HK-2 (cell line): ENCODE results near the gene BTRC.
"Not testable (repeated sequence)": the region's sequence is repeated elsewhere in the genome, so short reads cannot be mapped to it uniquely, and the experiment has no call there.

Experiments
- DNase-seq: peaks from one replicate; pipeline ENCODE4 v3.0.0-alpha.2; 2018; ENCODE audit not compliant: unreplicated experiment

Gene BTRC

DNA sequence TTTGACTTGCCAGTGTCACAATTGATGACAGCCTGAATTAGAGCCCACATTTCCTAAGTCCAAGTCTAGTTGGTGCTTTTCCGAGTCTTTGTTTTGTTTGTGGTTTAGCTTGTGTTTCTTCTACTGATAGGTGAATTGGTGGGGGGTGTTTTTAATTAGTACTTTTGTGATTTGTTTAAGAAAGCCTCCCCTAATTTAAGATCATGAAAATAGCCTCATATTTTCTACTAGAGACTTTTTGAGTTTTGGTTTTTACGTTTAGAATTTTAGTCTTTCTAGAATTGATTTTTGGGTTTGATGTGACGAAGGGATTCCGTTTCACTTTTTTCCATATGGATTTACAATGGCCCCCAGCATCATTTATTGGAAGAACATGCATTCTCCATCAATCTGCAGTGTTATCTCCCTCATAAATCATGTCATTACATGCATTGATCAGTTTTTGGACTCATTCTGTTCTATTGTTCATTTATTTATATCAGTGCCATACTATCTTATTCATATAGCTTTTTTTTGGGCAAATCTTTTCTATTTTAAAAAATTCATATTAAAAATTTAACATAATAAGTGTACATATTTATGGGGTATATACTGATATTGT is 32.8 kb downstream of the BTRC start:
- no peak for DNase-seq

DNA sequence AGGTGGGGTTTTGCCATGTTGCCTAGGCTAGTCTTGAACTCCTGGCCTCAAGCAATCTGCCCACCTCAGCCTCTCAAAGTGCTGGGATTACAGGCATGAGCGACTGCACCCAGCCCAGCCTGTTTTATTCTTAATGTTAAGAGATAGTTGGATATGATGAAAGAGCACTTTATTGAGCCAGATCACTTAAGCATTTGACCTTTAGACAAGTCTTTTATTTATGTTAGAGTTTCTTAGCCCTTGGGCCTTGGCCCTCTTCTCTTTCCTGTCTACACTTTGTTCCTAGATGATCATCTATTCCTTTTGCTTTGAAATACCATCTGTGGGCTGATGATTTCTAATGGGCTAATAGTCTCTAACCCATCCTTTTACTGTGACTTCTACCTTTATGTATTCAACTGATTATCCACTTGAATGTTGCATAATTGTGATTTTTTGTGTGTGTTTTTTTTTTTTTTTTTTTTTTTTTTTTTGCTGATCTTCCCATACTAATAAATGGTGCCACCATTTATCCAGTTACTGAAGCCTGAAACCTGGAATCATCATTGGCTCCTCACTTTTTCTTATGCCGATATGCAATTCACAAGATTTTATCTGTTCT is 34.8 kb downstream of the BTRC start:
- no peak for DNase-seq

DNA sequence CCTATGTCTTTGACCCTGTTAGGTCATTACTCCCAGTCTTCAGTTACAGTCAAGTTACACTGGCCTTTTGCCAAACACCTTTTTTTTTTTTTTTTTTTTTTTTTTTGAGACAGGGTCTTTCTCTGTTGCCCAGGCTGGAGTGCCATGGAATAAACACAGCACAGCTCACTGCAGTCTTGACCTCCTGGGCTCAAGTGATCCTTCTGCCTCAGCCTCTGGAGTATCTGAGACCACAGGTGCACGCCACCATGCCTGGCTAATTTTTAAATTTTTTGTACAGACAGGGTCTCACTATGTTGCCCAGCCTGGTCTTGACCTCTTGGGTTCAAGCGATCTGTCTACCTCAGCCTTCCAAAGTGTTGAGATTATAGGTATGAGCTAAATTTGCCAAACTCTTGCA is 35.6 kb downstream of the BTRC start:
- not testable (repeated sequence) for DNase-seq

DNA sequence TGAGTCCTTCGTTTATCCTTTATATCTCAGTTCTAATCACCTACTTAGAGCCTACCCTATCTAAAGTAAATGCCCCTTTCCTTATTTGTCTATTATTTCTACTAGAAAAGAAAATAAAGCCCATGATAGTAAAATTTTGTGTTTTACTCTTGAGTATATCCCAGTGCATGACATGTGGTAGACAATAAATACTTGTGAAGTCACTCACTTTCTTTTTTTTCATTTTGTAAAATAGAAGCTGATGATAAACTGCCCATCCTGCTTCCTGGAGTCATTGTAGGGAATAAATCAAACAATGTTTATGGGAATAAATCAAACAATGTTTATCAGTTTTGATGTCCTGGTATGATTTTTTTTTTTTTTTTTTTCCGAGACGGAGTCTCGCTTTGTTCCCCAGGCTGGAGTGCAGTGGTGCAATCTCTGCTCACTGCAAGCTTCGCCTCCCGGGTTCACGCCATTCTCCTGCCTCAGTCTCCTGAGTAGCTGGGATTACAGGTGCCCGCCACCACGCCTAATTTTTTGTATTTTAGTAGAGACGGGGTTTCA is 36.1 kb downstream of the BTRC start:
- no peak for DNase-seq

DNA sequence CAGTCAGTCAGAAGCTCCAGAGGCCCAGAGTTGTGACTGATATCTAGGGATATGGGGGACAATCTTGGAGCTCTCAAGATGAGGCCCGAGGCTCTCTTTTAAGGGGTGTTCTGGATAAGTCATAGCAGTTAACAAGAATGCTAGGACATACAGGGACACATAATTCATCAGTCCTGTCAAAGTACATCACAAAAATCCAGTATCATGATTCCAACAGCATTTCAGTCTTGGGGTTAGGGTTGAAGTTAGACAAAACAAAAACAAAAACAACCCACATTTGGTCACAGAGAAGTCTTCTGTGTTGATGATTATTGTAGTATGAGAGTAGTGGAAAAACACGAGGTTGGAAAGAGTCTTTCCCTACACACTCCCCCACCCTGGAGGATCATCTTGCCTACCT is 39.4 kb downstream of the BTRC start:
- DNase-seq: no peak

DNA sequence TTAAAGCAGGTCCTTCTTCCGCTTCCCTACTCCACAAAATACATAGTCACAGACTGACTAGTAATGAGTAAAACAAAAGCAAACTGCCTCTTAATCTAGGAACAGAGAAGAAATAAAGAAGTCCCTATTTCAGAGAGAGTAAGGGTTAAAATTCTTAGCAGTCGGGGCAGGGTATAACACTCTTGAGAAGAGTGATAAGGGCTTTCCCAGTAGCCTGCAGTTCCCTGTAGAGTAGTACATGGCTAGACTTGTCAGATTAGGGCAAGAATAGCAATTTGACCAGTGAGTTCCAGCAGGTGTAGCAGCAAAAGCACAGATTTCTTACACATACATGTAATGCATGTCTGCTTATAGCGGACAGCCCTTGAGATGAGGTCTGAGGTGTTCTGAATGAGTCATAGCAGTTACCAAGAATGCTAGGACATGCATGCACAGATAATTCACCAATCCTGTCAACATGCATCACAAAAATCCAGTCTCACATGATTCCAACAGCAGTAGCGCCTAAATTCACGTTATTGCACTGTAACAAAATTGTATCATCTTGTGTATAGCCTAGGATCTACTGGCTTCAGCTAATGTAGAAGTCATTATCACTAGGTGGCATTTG is 40.7 kb downstream of the BTRC start:
- no peak for DNase-seq

DNA sequence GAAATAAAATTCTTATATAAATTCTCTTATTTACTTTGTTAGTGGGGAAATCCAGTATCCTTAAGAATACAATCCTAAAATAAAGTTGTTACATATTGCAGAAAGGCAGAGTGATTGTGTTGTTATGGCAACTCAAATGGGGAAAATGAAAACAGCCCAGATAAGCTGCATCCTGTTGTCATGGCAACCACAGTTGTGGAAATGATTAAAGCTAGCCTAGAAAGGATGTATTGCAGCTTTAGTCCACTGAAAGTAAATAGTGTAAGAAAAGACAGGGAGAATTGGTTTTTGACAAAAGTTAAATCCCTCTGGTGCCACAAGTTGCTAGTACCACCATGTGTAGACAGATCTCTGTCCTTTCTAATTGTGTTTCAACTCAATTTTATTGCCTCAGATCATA is 43.2 kb downstream of the BTRC start:
- DNase-seq: no peak

DNA sequence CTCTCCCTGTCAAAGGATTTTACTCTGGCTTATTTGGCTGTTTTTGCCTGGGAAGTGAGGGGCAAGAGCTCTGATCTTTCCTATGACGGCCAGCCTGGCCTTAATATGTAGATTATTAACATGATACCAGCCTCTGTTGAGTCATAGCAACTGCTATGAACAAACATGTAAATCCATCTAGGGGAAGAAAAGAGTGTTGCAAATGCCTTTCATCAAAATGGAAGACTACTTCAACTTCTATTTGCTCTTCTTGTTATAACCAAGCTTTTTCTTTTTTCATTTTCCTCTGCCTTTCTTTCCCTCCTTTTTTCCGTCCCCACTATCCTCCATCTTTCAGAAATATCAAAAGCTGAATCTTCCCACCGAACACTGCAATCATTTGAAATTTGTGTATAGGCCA is 46.6 kb downstream of the BTRC start:
- peak; percentile 13 for DNase-seq

DNA sequence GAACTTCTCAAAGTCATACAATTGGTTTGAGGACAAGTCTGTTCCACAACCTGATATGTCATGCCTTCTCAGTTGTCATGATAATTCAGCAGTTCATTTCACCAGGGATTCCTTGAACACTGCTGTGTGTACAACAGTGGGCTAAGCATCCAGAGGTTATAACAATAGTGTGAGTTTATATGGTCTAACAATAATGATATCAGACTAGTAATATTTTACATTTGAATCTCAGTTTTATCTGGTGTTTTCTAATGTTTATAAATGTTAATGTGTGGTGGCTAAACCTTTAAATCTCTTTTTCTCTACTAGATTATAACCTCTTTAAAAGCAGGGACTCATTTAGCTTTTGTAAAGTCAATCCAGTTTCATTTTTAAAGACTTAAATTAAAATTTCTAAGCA is 48.7 kb downstream of the BTRC start:
- DNase-seq: no peak

DNA sequence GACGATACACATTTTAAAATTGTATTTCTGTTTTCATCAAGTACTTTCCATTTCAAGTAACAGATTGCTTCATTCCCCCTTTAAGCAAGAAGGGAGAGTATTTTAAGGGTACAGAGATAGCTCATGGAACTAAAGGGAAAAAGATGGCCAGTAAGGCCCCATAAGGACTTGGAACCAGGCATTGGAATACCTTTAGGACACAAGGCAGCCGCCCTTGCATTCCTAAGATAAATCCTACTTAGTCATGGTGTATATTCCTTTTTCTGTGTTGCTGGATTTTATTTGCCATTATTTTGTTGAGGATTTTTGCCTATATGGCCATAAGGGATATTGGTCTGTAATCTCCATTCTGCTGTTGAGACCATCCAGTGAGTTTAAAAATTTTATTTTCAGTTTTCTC is 49.2 kb downstream of the BTRC start:
- no peak for DNase-seq

DNA sequence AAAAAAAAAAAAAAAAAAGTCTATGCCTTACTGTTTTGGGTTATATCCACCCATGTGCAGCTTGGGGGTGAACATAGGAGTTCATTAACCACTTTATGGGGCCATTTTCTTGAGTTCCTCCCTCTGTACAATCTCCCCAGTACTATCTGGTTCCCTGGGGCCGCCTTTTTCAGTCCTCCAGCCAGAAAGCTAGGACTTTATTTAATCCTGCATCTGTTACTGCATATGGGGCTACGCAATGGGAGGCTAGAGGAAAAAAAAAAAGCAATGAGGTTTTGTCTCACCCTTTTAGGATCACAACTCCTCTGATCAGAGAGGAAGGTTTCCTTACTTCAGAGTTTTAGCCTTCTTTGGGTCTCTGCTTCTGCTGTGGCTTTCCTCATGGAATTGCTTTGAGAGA is 51.0 kb downstream of the BTRC start:
- no peak for DNase-seq

DNA sequence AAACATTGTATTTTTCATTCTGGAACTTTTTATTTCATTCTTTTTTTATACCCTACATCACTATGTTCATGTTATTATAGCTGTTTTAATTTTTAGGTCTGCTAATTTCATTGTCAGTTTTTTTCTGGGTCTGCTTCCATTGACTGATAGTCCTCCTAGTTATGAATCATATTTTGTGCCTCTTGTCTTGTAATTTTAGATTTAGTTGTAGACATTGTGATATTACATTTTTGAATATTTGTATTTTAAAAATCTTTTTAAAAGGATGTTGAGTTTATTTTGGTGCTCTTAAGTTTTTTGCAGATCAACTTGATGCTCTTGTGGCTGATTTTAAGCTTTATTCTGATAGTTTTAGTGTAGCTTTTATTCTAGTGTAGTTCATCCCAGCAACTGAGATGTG is 57.6 kb downstream of the BTRC start:
- DNase-seq: no peak

DNA sequence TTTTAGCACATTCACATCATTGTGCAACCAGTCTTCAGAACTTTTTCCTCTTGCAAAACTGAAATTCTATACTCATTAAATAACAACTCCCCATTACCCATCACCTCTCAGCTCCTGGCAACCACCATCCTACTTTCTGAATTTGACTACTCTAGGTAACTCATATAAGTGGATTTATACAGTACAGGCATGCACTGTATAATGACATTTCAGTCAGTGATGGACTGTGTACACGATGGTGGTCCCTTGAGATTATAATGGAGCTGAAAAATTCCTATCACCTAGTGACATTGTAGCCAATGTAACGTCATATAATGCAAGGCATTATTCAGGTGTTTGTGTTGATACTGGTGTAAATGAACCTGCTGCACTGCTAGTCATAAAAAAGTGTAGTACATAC is 60.1 kb downstream of the BTRC start:
- DNase-seq: no peak

DNA sequence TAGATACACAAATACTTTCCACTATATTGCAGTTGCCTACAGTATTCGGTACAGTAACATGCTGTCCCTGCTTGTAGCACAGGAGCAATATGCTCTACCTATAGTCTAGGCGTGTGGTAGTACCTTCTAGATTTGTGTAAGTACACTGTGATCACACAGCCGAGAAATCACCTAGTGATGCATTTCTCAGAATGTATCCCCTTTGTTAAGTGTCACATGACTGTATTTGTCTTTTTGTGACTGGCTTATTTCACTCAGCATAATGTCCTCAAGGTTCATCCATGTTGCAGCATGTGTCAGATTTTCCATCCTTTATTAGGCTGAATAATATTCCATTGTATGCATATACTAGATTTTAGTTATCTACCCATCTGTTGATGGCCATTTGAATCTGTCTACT is 61.9 kb downstream of the BTRC start:
- DNase-seq: no peak

DNA sequence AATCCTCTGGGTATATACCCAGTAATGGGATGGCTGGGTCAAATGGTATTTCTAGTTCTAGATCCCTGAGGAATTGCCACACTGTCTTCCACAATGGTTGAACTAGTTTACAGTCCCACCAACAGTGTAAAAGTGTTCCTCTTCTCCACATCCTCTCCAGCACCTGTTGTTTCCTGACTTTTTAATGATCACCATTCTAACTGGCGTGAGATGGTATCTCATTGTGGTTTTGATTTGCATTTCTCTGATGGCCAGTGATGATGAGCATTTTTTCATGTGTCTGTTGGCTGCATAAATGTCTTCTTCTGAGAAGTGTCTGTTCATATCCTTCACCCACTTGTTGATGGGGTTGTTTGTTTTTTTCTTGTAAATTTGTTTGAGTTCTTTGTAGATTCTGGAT is 68.0 kb downstream of the BTRC start:
- DNase-seq: not testable (repeated sequence)

DNA sequence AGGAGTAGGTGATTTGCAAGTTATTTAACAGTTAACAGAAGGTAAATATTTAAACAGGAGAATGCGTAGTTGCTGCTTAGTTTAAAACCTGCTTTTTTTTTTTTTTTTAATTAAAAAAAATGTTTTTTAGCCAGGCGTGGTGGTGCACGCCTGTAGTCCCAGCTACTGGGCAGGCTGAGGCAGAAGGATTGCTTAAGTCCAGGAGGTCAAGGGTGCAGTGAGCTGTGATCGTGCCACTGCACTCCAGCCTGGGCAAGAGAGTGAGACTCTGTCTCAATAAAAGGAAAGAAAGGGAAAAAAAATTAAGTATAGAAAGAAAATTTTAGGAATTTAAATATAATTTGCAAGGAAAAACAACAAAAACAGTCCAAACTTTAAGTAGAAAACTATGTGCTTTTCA is 71.6 kb downstream of the BTRC start:
- DNase-seq: no peak

DNA sequence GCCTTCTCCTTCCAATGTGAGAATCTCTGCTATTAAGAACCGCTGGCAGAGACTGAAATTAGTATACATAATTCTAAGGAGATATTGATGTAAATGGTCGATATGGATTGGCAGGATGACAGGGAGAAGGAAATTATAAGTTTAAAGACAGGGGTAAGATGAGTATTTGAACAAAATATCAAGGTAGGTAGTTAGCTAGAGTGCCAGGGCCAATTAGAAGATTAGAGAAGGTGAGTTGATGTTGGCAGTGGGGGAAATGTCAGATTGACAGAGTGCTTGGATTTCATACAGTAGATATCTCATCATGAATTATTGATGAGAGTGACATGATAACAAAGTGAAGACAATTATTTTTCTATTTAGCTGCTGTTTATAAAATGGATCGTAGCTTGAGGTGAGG is 74.1 kb downstream of the BTRC start:
- no peak for DNase-seq

DNA sequence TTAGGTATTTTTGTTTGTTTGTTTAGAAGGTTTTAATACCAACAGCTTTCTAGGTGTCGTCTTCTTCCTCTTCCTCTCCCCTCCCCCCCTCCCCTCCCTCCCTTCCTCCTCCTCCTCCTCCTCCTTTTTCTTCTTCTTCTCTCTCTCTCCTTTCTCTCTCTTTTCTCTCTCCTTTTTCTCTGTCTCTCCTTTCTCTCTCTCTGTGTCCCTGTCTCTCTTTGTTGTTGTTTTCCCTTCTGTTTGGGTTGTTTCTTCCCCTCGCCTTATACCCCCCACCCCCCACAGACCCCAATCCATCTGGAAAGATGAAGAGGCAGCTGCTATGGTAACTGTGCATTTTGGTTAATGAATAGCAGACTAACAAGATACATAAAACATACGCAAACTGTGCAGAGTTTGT is 75.5 kb downstream of the BTRC start:
- DNase-seq: no peak

DNA sequence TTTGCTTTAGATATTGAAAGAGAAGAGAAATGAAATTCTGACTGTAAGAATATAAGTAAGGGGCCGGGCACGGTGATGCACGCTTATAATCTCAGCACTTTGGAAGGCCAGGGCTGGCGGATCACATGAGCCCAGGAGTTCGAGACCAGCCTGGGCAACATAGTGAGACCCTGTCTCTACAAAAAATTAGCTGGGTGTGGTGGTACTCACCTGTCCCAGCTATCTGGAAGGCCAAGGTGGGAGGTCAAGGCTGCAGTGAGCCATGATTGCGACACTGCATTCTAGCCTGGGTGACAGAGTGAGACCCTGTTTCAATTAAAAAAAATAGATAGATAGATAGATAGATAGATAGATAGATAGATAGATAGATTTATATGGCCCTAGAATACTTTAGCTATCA is 82.3 kb downstream of the BTRC start:
- no peak for DNase-seq

DNA sequence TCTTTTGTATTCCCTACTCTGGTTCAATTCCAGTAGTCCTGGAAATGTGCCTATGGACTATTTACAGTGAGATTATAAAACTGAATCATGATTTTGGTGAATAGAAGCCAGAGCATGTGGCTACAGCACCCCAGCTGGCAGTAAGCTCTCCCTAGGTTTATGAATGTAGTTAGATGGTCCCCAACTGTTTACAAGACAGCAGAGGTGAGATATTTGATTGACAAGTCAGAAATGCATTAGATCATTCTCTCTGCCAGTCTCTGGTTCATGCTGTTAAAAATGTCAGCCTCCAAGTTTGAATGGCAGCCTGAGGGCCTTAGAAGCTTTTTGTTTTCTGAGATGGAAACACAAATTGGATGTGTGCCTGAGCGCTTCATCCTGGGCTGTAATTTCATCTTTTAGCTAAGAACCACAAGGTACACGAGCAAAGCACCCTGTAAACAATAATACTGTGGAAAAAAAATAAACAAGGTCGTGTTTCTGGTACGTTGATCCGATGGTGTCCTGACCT is 85.0 kb downstream of the BTRC start:
- DNase-seq: no peak

DNA sequence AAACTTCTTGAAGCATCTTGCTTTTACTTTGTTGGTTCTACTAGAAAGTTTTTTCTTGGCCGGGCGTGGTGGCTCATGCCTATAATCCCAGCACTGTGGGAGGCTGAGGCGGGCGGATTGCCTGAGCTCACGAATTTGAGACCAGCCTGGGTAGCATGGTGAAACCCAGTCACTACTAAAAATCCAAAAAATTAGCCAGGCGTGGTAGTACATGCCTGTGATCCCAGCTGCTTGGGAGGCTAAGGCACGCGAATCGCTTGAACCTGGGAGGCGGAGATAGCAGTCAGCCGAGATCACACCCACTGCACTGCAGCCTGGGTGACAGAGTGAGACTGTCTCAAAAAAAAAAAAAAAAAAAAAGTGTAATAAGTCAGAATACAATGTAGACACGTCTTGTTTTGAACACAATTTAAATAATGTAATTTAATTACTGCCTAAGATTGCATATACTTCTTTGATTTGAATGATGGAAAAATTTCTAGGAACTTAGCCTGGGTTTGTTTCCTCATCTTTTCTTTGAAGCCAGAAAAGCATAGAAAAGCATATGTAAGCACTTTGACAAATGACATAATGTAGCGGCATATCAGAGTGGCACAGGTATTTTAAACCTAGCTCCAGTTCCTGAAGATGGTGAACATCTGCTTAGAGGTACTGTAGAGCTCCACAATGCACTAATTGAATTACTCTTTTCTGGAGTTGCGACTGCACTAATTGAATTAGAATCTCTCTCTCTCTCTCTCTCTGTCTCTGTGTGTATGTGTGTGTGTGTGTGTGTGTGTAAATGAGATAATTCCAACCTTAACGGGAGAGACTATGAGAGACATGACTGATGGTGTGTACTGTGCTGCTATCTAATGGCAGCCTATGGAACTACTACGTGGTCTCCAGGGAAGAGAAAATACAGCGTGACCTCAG is 87.8 kb downstream of the BTRC start:
- no peak for DNase-seq

DNA sequence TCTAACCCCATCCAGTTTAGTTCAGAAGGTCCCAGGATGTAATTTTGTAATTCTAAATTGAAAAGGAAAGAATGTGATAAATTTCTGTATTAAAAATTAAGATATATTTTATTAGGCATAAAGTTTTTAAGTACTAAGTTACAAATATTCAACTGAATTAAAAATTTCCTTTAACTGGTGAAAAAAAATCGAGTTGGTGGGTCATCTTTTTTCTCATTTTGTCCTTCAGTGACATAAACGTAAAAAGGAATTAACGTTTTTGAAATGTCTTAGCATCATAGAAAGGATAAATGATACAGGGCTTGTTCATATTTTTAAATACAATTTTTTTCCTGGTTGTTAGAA is 88.5 kb downstream of the BTRC start:
- DNase-seq: no peak
